Thyroid gland (tissue), 4 donors: ENCODE results near the gene IGF2BP1. TPM values are rescaled to one million over a fixed set of nuclear protein-coding genes. Genes with fewer than 3 reads are reported as not detected.
"Not testable (repeated sequence)": the region's sequence is repeated elsewhere in the genome, so short reads cannot be mapped to it uniquely, and the experiment has no call there.

Experiments used
- DNase-seq, 2 donors: peaks; one replicate each; pipeline ENCODE4 v3.0.0-alpha.2; 2019
- H3K27ac ChIP-seq, 3 donors: fragments of 200-600 bp; sonication (generic); 1 replicate in 2 of 3; 2 replicates in 1 of 3; pipeline ENCODE4 v1.5.1; 2016 to 2019; ENCODE audit warnings: mild to moderate bottlenecking in 1 of 3, moderate library complexity in 1 of 3
- H3K27me3 ChIP-seq: fragments of 200-600 bp; sonication (generic); one replicate; pipeline ENCODE4 v1.5.1; 2019
- H3K36me3 ChIP-seq, 2 donors: fragments of 200-600 bp; sonication (generic); one replicate each; pipeline ENCODE4 v1.5.1; 2016 to 2019
- H3K4me1 ChIP-seq, 2 donors: fragments of 200-600 bp; sonication (generic); one replicate each; pipeline ENCODE4 v1.5.1; 2017 to 2019
- H3K4me3 ChIP-seq, 3 donors: fragments of 200-600 bp; sonication (generic); replicated peaks in 1 of 3; 1 replicate in 2 of 3; 2 replicates in 1 of 3; pipeline ENCODE4 v1.5.1; 2016; ENCODE audit warnings: mild to moderate bottlenecking in 1 of 3
- H3K9me3 ChIP-seq: fragments of 200-600 bp; sonication (generic); one replicate; pipeline ENCODE4 v1.5.1; 2017
- POLR2A ChIP-seq, 2 donors: fragments of 450-650 bp; IDR thresholded peaks; one replicate each; pipeline ENCODE4 v1.6.1; 2017; ENCODE audit warnings: antibody characterized with exemption in 2 of 2, mild to moderate bottlenecking in 2 of 2, moderate library complexity in 1 of 2
- WGBS, 2 donors: methylation state at CpG; one replicate each; pipeline ENCODE4 v1.1.5; 2017; 5-methylcytosine and 5-hydroxymethylcytosine counted together
- intact Hi-C: fragments of 100-400 bp; cut with DNase I; formaldehyde crosslinking; loops from one replicate; pipeline ENCODE4 v1.15.1; 2023
- total RNA-seq, 4 donors: library from RNA; depleted of rRNA; stranded (reverse); fragments of >200 nt; gene quantifications; one replicate each; pipeline ENCODE4 v1.2.3, GENCODE V29; 2016
- TF ChIP-seq, protein P1 (sequence below), 6 experiments: fragments of 200-600 bp in 3 of 6; fragments of 450-650 bp in 3 of 6; sonication (generic) in 3 of 6; IDR thresholded peaks; one replicate each; pipeline ENCODE4 v1.5.1; 2016 to 2019; ENCODE audit warnings: antibody characterized with exemption in 6 of 6, mild to moderate bottlenecking in 2 of 6, inconsistent platforms in 1 of 6, moderate library complexity in 1 of 6

IGF2BP1 gene
- total RNA-seq, 4 donors from 2014 or later = 0.33 to 0.94 TPM; not detected in 2

DNA sequence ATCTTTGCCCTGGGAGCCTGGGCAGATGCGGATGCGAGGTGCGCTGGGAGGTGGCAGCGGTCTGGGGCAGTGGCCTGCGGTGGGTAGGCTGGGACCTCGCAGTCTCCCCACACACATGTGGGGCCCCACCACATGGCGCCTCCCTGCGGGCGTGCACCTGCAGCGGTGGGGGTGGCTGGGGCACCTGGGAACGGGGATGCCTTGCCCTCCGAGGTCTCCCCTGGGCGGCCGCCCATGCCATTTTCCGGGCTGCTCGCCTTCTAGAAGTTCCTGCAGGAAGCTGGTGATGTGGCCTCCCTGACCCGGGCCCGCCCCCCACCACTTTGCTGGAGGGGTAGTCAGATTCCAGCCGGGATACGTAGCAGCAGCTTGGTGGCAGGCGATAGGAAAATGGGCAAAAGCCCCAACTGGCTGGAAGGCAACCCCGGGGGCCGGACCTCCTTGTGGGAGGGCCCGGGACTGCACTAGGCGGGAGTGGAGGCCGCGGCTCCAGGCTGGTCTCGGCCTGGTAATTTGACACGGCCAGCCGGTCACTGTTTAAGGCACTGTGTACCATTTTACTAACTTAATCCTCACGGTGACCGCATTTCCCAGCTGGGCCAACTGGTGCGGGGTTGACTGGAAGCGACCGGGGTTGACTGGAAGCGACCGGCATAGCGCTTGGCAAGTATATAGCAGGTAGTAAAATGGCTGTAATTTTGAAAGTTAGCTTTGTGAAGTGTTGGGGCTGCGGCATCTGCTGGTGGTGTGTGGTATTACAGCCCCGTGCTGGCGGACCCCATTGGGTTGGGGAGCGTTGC is 38.5 kb downstream of the IGF2BP1 start:
- intact Hi-C loops = loop anchor here (5.0 to 10.0 kb wide), 3 partner anchors 91 to 223 kb away; partner anchors contain the start of gene SNF8
- no peaks in the 10 kb centered on the region for H3K9me3 ChIP-seq
- WGBS, 2 donors = 55 to 67% methylated on average over 27 of the region's 42 CpGs
- no peak overlapping the region for H3K27ac ChIP-seq
- no peak for TF ChIP-seq POLR2A (IDR thresholded peaks at IDR 0.05)
- TF ChIP-seq, protein P1, sequence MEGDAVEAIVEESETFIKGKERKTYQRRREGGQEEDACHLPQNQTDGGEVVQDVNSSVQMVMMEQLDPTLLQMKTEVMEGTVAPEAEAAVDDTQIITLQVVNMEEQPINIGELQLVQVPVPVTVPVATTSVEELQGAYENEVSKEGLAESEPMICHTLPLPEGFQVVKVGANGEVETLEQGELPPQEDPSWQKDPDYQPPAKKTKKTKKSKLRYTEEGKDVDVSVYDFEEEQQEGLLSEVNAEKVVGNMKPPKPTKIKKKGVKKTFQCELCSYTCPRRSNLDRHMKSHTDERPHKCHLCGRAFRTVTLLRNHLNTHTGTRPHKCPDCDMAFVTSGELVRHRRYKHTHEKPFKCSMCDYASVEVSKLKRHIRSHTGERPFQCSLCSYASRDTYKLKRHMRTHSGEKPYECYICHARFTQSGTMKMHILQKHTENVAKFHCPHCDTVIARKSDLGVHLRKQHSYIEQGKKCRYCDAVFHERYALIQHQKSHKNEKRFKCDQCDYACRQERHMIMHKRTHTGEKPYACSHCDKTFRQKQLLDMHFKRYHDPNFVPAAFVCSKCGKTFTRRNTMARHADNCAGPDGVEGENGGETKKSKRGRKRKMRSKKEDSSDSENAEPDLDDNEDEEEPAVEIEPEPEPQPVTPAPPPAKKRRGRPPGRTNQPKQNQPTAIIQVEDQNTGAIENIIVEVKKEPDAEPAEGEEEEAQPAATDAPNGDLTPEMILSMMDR (IDR thresholded peaks at IDR 0.05) = peak; percentile 56 to 84 (median 78)
- H3K36me3 ChIP-seq = no peaks in the 10 kb centered on the region
- H3K4me3 ChIP-seq = no peak overlapping the region
- no peaks in the 10 kb centered on the region for H3K4me1 ChIP-seq
- H3K27me3 ChIP-seq = no peaks in the 10 kb centered on the region
- peak; percentile 34 to 41 for DNase-seq

DNA sequence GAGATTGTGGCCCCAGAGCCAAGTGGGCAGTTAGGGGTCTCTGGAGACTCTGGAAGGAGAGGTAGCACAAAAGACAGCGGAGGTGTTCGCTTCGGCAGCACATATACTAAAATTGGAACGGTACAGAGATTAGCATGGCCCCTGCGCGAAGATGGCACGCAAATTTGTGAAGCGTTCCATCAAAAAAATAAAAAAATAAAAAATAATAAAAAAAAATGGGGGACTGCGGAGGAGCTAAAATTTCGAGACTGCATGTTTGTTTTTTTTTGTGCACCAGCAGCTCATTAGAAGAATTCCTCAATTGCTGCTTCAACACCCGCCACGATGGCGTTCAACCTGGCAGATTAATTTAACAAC is 39.1 kb downstream of the IGF2BP1 start:
- WGBS, 2 donors = 92 to 93% methylated on average over 13 of the region's 13 CpGs
- intact Hi-C loops = loop anchor here (5.0 to 10.0 kb wide), 3 partner anchors 91 to 224 kb away; partner anchors contain the start of gene SNF8
- no peaks in the 10 kb centered on the region for H3K4me1 ChIP-seq
- H3K27ac ChIP-seq = no peak overlapping the region
- no peaks in the 10 kb centered on the region for H3K9me3 ChIP-seq
- no peaks in the 10 kb centered on the region for H3K27me3 ChIP-seq
- TF ChIP-seq, protein P1 (IDR thresholded peaks at IDR 0.05) = peak in 1 of 6 experiments; percentile 7
- TF ChIP-seq POLR2A (IDR thresholded peaks at IDR 0.05) = no peak
- no peaks in the 10 kb centered on the region for H3K36me3 ChIP-seq
- no peak for DNase-seq
- H3K4me3 ChIP-seq = no peak overlapping the region

DNA sequence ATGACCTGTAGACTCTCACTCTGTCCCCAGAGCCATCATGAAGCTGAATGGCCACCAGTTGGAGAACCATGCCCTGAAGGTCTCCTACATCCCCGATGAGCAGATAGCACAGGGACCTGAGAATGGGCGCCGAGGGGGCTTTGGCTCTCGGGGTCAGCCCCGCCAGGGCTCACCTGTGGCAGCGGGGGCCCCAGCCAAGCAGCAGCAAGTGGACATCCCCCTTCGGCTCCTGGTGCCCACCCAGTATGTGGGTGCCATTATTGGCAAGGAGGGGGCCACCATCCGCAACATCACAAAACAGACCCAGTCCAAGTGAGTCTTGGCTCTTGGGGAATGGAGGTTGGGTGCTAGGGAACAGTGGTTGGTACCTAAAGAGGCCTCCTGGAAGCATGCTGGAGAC is 41.0 kb downstream of the IGF2BP1 start:
- Histone ChIP-seq H3K9me3 (no peaks in the 10 kb centered on the region), H3K27ac (no peak overlapping the region), H3K4me1 (no peaks in the 10 kb centered on the region), H3K4me3 (no peak overlapping the region), H3K27me3 (no peaks in the 10 kb centered on the region), H3K36me3 (no peaks in the 10 kb centered on the region)
- 96% methylated on average over 8 of the region's 8 CpGs; no CpG with 5 or more reads in 1 of the 2 donors for whole genome bisulfite sequencing, 2 donors
- no peak for DNase-seq
- intact Hi-C loops = loop anchor here (5.0 to 10.0 kb wide), 3 partner anchors 93 to 226 kb away; partner anchors contain the start of gene SNF8
- TF ChIP-seq, protein P1 (IDR thresholded peaks at IDR 0.05) = no peak
- TF ChIP-seq POLR2A (IDR thresholded peaks at IDR 0.05) = no peak

DNA sequence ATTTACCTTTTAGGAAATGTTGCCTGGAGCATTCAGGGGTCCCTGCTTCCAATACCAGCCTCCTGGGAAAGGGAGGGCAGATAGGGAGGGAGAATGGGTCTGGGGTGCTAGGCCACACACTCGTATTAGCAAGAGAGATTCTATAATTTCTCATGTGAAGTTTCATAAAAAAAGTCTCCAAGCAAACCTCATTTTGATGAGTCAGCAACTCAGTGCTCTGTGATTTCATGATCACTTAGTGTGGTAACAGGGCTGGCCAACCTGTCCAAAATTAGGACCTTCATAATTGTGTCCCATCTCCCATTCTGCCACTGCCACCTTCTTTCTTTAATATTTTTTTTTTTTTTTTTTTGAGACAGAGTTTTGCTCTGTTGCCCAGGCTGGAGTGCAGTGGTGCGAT is 41.4 kb downstream of the IGF2BP1 start:
- Histone ChIP-seq H3K36me3 (no peaks in the 10 kb centered on the region), H3K9me3 (no peaks in the 10 kb centered on the region), H3K27ac (no peak overlapping the region), H3K4me3 (no peak overlapping the region), H3K4me1 (no peaks in the 10 kb centered on the region), H3K27me3 (no peaks in the 10 kb centered on the region)
- whole genome bisulfite sequencing, 2 donors = 88 to 93% methylated on average over 2 of the region's 2 CpGs
- TF ChIP-seq, protein P1 (IDR thresholded peaks at IDR 0.05) = no peak
- TF ChIP-seq POLR2A (IDR thresholded peaks at IDR 0.05) = no peak
- no peak for DNase-seq
- intact Hi-C loops = loop anchor here (5.0 to 10.0 kb wide), 3 partner anchors 94 to 226 kb away; partner anchors contain the start of gene SNF8

DNA sequence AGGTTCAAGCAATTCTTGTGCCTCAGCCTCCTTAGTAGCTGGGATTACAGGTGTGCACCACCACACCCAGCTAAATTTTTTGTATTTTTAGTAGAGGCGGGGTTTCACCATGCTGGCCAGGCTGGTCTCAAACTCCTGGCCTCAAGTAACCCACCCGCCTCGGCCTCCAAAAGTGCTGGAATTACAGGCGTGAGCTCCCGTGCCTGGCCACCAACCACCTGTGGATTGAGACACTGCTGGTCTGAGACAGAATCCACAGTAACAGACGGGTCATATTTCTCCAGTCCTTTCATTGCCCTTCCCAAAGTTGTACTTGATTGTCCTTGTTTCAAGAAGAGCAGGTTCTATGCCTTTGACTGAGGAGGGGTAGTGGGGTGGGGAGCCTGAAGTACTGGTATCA is 42.3 kb downstream of the IGF2BP1 start:
- not testable (repeated sequence) for H3K4me3 ChIP-seq, H3K9me3 ChIP-seq, H3K4me1 ChIP-seq, DNase-seq, H3K27me3 ChIP-seq, H3K36me3 ChIP-seq, H3K27ac ChIP-seq
- intact Hi-C loops = loop anchor here (5.0 to 10.0 kb wide), 3 partner anchors 95 to 227 kb away; partner anchors contain the start of gene SNF8
- WGBS, 2 donors = 94 to 96% methylated on average over 2 to 6 of the region's 6 CpGs
